ENCODE data around the gene B4GALT2. TPM values are rescaled to one million over a fixed set of nuclear protein-coding genes. Genes with fewer than 3 reads are reported as not detected.

B4GALT2 gene
- total RNA-seq, 6 donors from 2014 or later = 11.5 to 33.0 (median 18.1) TPM

- H3K27me3 ChIP-seq = no peaks in the 10 kb centered on the region
- H3K36me3 ChIP-seq = peaks cover 0 to 14% (median 5%) of the 10 kb centered on the region in 4 donors
- no peak for TF ChIP-seq EP300 (IDR thresholded peaks at IDR 0.05)
- no peak for TF ChIP-seq POLR2A (IDR thresholded peaks at IDR 0.05)
- no peak for TF ChIP-seq POLR2AphosphoS5 (IDR thresholded peaks at IDR 0.05)
- TF ChIP-seq CTCF (IDR thresholded peaks at IDR 0.05) = no peak
- no peaks in the 10 kb centered on the region for H3K9me3 ChIP-seq
- H3K4me3 ChIP-seq = no peak overlapping the region
- no peak overlapping the region for H3K27ac ChIP-seq
- no peak for DNase-seq
- peaks cover 15 to 39% (median 17%) of the 10 kb centered on the region in 4 donors for H3K4me1 ChIP-seq
- WGBS, 2 donors = 89 to 90% methylated on average over 4 of the region's 4 CpGs
- no peak for ATAC-seq (ENCODE audit: low FRiP score in 2 of 2)
These were observed 27.7 kb upstream of the B4GALT2 start for GRCh38 chr1:43951021-43951985.

- no peak overlapping the region for H3K4me3 ChIP-seq
- no peaks in the 10 kb centered on the region for H3K27me3 ChIP-seq
- ATAC-seq (ENCODE audit: low FRiP score in 2 of 2) = no peak
- peaks cover 8 to 30% (median 10%) of the 10 kb centered on the region in 4 donors for H3K4me1 ChIP-seq
- no peak for DNase-seq
- 83 to 88% methylated on average over 6 to 8 of the region's 8 CpGs for WGBS, 2 donors
- TF ChIP-seq POLR2AphosphoS5 (IDR thresholded peaks at IDR 0.05) (no peak), EP300 (IDR thresholded peaks at IDR 0.05) (no peak), POLR2A (IDR thresholded peaks at IDR 0.05) (no peak), CTCF (IDR thresholded peaks at IDR 0.05) (no peak)
- H3K36me3 ChIP-seq = peaks cover 0 to 30% (median 19%) of the 10 kb centered on the region in 4 donors
- H3K27ac ChIP-seq = no peak overlapping the region
- no peaks in the 10 kb centered on the region for H3K9me3 ChIP-seq
These were observed 26.2 kb upstream of the B4GALT2 start for GRCh38 chr1:43952731-43953346.

- no peak overlapping the region for H3K27ac ChIP-seq
These were observed 25.6 kb upstream of the B4GALT2 start for GRCh38 chr1:43953361-43953760.

GRCh38 chr1:43954036-43954435 is 25.0 kb upstream of the B4GALT2 start:
- no peaks in the 10 kb centered on the region for H3K27me3 ChIP-seq
- DNase-seq (no peak), ATAC-seq (ENCODE audit: low FRiP score in 2 of 2) (no peak)
- no peak overlapping the region for H3K27ac ChIP-seq
- H3K9me3 ChIP-seq = no peaks in the 10 kb centered on the region
- WGBS, 2 donors = 94 to 99% methylated on average over 4 to 5 of the region's 5 CpGs
- TF ChIP-seq POLR2AphosphoS5 (IDR thresholded peaks at IDR 0.05) (no peak), CTCF (IDR thresholded peaks at IDR 0.05) (no peak), EP300 (IDR thresholded peaks at IDR 0.05) (no peak), POLR2A (IDR thresholded peaks at IDR 0.05) (no peak)
- H3K4me1 ChIP-seq = peaks cover 0 to 18% (median 0%) of the 10 kb centered on the region in 4 donors
- H3K36me3 ChIP-seq = peaks cover 0 to 42% (median 29%) of the 10 kb centered on the region in 4 donors
- H3K4me3 ChIP-seq = no peak overlapping the region

More at GRCh38 chr1:43953361-43953760, 25.6 kb upstream of the B4GALT2 start:
- peaks cover 2 to 25% (median 5%) of the 10 kb centered on the region in 4 donors for H3K4me1 ChIP-seq
- DNase-seq (no peak), ATAC-seq (ENCODE audit: low FRiP score in 2 of 2) (no peak)
- TF ChIP-seq EP300 (IDR thresholded peaks at IDR 0.05) (no peak), CTCF (IDR thresholded peaks at IDR 0.05) (no peak), POLR2A (IDR thresholded peaks at IDR 0.05) (no peak), POLR2AphosphoS5 (IDR thresholded peaks at IDR 0.05) (no peak)
- peaks cover 0 to 35% (median 23%) of the 10 kb centered on the region in 4 donors for H3K36me3 ChIP-seq
- no peak overlapping the region for H3K4me3 ChIP-seq
- WGBS, 2 donors = 84 to 87% methylated on average over 3 of the region's 3 CpGs
- H3K27me3 ChIP-seq = no peaks in the 10 kb centered on the region
- no peaks in the 10 kb centered on the region for H3K9me3 ChIP-seq

All from upper lobe of left lung (tissue), 6 donors.